Keratinocyte (primary cell): ENCODE data around the gene TTC16. TPM values are rescaled to one million over a fixed set of nuclear protein-coding genes. Genes with fewer than 3 reads are reported as not detected.

Source experiments
- DNase-seq: peaks from one replicate; pipeline ENCODE4 v3.0.0-alpha.2; 2011; ENCODE audit warnings: low read depth, missing footprints, low spot score
- FAIRE-seq: peaks from 2 replicates; lab custom pipeline; 2011; peaks lifted over from hg19 to GRCh38; lab: Jason Lieb, UNC
- H2AFZ ChIP-seq: 2 replicates; pipeline ENCODE4 v1.6.0; 2012; ENCODE audit warnings: low read length, control low read depth, inconsistent platforms; ENCODE audit not compliant: control insufficient read depth
- H3K27ac ChIP-seq: 2 replicates; pipeline ENCODE4 v1.5.1; 2011; ENCODE audit warnings: low read length; ENCODE audit not compliant: control insufficient read depth, insufficient read depth
- H3K27me3 ChIP-seq: 3 replicates; pipeline ENCODE4 v1.6.0; 2011; ENCODE audit warnings: low read length; ENCODE audit not compliant: control insufficient read depth, insufficient read depth; ENCODE audit errors: extremely low read depth
- H3K36me3 ChIP-seq, 2 experiments: 2 replicates in 1 of 2; 3 replicates in 1 of 2; pipeline ENCODE4 v1.5.1; 2011; ENCODE audit warnings: low read length in 2 of 2, mild to moderate bottlenecking in 1 of 2; ENCODE audit not compliant: control insufficient read depth in 2 of 2, insufficient read depth in 2 of 2; ENCODE audit errors: extremely low read depth in 1 of 2
- H3K4me1 ChIP-seq: 3 replicates; pipeline ENCODE4 v1.5.1; 2011; ENCODE audit warnings: low read length; ENCODE audit not compliant: control insufficient read depth, insufficient read depth; ENCODE audit errors: extremely low read depth
- H3K4me2 ChIP-seq: 3 replicates; pipeline ENCODE4 v1.6.0; 2011; ENCODE audit warnings: low read depth, low read length; ENCODE audit not compliant: control insufficient read depth, insufficient read depth; ENCODE audit errors: extremely low read depth
- H3K4me3 ChIP-seq, 3 experiments: fragments of 200-600 bp in 1 of 3; sonication (generic) in 1 of 3; 2 replicates in 2 of 3; 3 replicates in 1 of 3; pipeline ENCODE4 v1.5.1; 2011 to 2016; ENCODE audit warnings: low read length in 3 of 3, mild to moderate bottlenecking in 3 of 3, control low read depth in 2 of 3, inconsistent platforms in 1 of 3, low read depth in 1 of 3, mixed read lengths in 1 of 3, mixed run types in 1 of 3, moderate library complexity in 1 of 3; ENCODE audit not compliant: control insufficient read depth in 2 of 3, insufficient read depth in 2 of 3; ENCODE audit errors: extremely low read depth in 1 of 3
- H3K79me2 ChIP-seq: 2 replicates; pipeline ENCODE4 v1.6.0; 2012; ENCODE audit warnings: low read length; ENCODE audit not compliant: control insufficient read depth, insufficient read depth
- H3K9ac ChIP-seq: 3 replicates; pipeline ENCODE4 v1.6.0; 2011; ENCODE audit warnings: low read length; ENCODE audit not compliant: control insufficient read depth, insufficient read depth; ENCODE audit errors: extremely low read depth
- H3K9me1 ChIP-seq: 3 replicates; pipeline ENCODE4 v1.6.0; 2011; ENCODE audit warnings: low read length; ENCODE audit not compliant: control insufficient read depth, insufficient read depth; ENCODE audit errors: extremely low read depth
- H3K9me3 ChIP-seq: 2 replicates; pipeline ENCODE4 v1.5.1; 2012; ENCODE audit warnings: low read depth, low read length; ENCODE audit not compliant: control insufficient read depth
- H4K20me1 ChIP-seq: 3 replicates; pipeline ENCODE4 v1.6.0; 2011; ENCODE audit warnings: low read length; ENCODE audit not compliant: control insufficient read depth, insufficient read depth; ENCODE audit errors: extremely low read depth
- CTCF ChIP-seq, 3 experiments: IDR thresholded peaks in 1 of 3; conservative IDR thresholded peaks in 1 of 3; optimal IDR thresholded peaks in 1 of 3; 2 replicates in 2 of 3; 3 replicates in 1 of 3; pipeline versions ENCODE3 to v1.5.1; 2011; ENCODE audit warnings: low read length in 3 of 3, mild to moderate bottlenecking in 3 of 3, moderate library complexity in 2 of 3, control low read depth in 1 of 3, inconsistent platforms in 1 of 3; ENCODE audit not compliant: insufficient read depth in 2 of 3; ENCODE audit errors: extremely low read depth in 1 of 3
- EZH2 ChIP-seq: IDR thresholded peaks from one replicate; pipeline ENCODE4 v1.6.1; 2012; ENCODE audit warnings: inconsistent platforms, mild to moderate bottlenecking, low read length, moderate library complexity
- dilution Hi-C: fragments of 300-500 bp; cut with MboI; formaldehyde crosslinking; loops from one replicate; pipeline ENCODE4 v1.7.0; 2020; ENCODE audit warnings: low sequenced_read_pairs; ENCODE audit not compliant: extremely low pct_ligation_motif_present
- polyA plus RNA-seq, 5 experiments: library from polyadenylated mRNA; depleted of rRNA in 3 of 5; stranded (reverse) in 3 of 5; stranded (forward) in 1 of 5; unstranded in 1 of 5; fragments of >200 nt; gene quantifications; 1 replicate in 1 of 5; 2 replicates in 3 of 5; 3 replicates in 1 of 5; pipeline versions ENCODE4 v1.2.1 to v1.2.3, GENCODE V29; 2011 to 2012; ENCODE audit warnings: missing spikeins in 2 of 5, low read depth in 1 of 5, low replicate concordance in 1 of 5

The TTC16 gene
- polyA plus RNA-seq, 1 donor (not counting 4 experiments of a cell fraction or from before 2014, with no cell fraction given), result not detected

- FAIRE-seq, result peak; percentile 51
- Histone ChIP-seq H3K27me3 (no peaks in the 10 kb centered on the region), H4K20me1 (no peaks in the 10 kb centered on the region), H3K9me1 (no peaks in the 10 kb centered on the region), H3K4me1 (peaks cover 14% of the 10 kb centered on the region), H3K79me2 (no peaks in the 10 kb centered on the region), H3K27ac (no peak overlapping the region), H3K4me3 (no peak overlapping the region), H3K9ac (no peak overlapping the region), H3K9me3 (no peaks in the 10 kb centered on the region), H2AFZ (no peak overlapping the region), H3K4me2 (peak overlapping the region; percentile 19), H3K36me3 (no peaks in the 10 kb centered on the region)
- no peak for DNase-seq
- no peak for TF ChIP-seq CTCF (optimal IDR thresholded peaks at IDR 0.05 in 1 of 3, IDR thresholded peaks at IDR 0.05 in 1 of 3, conservative IDR thresholded peaks at IDR 0.05 in 1 of 3; ENCODE audit: extremely low read depth in 1 of 3, insufficient read depth in 2 of 3, low read length in 3 of 3)
- TF ChIP-seq EZH2, result no peak
- dilution Hi-C loops, result no loop called here
Measured at GRCh38 chr9:127723444-127723843, 7.6 kb downstream of the TTC16 start.

- Histone ChIP-seq H3K27me3 (no peaks in the 10 kb centered on the region), H3K27ac (no peak overlapping the region), H3K9ac (no peak overlapping the region), H3K4me2 (no peak overlapping the region), H3K9me3 (no peaks in the 10 kb centered on the region), H3K79me2 (no peaks in the 10 kb centered on the region), H4K20me1 (no peaks in the 10 kb centered on the region), H3K36me3 (no peaks in the 10 kb centered on the region), H3K4me3 (no peak overlapping the region), H2AFZ (no peak overlapping the region), H3K4me1 (peaks cover 14% of the 10 kb centered on the region), H3K9me1 (no peaks in the 10 kb centered on the region)
- dilution Hi-C loops, result no loop called here
- TF ChIP-seq CTCF (optimal IDR thresholded peaks at IDR 0.05 in 1 of 3, IDR thresholded peaks at IDR 0.05 in 1 of 3, conservative IDR thresholded peaks at IDR 0.05 in 1 of 3; ENCODE audit: extremely low read depth in 1 of 3, insufficient read depth in 2 of 3, low read length in 3 of 3), result no peak
- TF ChIP-seq EZH2, result no peak
- FAIRE-seq, result no peak
- DNase-seq, result no peak
Measured at GRCh38 chr9:127724012-127724411, 8.1 kb downstream of the TTC16 start.
